GM19025 (cell line): ENCODE measurements around the gene MYADML2.

Source experiments
- ATAC-seq: cut with Tn5 transposase; IDR thresholded peaks from one replicate; pipeline ENCODE4 v1.9.1; 2021; ENCODE audit warnings: mild to moderate bottlenecking, low read depth, moderate library complexity; ENCODE audit not compliant: unreplicated experiment

The MYADML2 gene

GRCh38 chr17:81901167-81902022 lies 45.6 kb downstream of the MYADML2 start:
- ATAC-seq = no peak

- ATAC-seq = no peak
These were observed 46.7 kb downstream of the MYADML2 start for GRCh38 chr17:81900181-81900820.

GRCh38 chr17:81899514-81900166 lies 47.4 kb downstream of the MYADML2 start:
- no peak for ATAC-seq

GRCh38 chr17:81898885-81899284 lies 48.1 kb downstream of the MYADML2 start:
- no peak for ATAC-seq

- no peak for ATAC-seq
These were observed 48.8 kb downstream of the MYADML2 start for GRCh38 chr17:81898029-81898866.

GRCh38 chr17:81895400-81895799 lies 51.6 kb downstream of the MYADML2 start:
- ATAC-seq = no peak

- ATAC-seq = no peak
These were observed 55.8 kb downstream of the MYADML2 start for GRCh38 chr17:81891303-81891552.

GRCh38 chr17:81890447-81891302 lies 56.4 kb downstream of the MYADML2 start:
- ATAC-seq = peak; percentile 13
